ACC112 (cell line): ENCODE data around the gene CDK13.
"Not testable (repeated sequence)": the region's sequence is repeated elsewhere in the genome, so short reads cannot be mapped to it uniquely, and the experiment has no call there.

ENCODE experiments used
- H2AFZ ChIP-seq: fragments of 200-600 bp; sonication (generic); one replicate; pipeline ENCODE4 v1.6.0; 2017; ENCODE audit warnings: antibody characterized with exemption, low read length; ENCODE audit not compliant: unreplicated experiment
- H3K27ac ChIP-seq: fragments of 200-600 bp; sonication (generic); 2 replicates; pipeline ENCODE4 v1.5.1; 2014; ENCODE audit warnings: low read depth, mild to moderate bottlenecking, antibody characterized with exemption, low read length, moderate library complexity
- H3K27me3 ChIP-seq: fragments of 200-600 bp; sonication (generic); 2 replicates; pipeline ENCODE4 v1.6.1; 2014; ENCODE audit warnings: mild to moderate bottlenecking, antibody characterized with exemption, low read length, moderate library complexity, mixed read lengths; ENCODE audit not compliant: insufficient read depth
- H3K36me3 ChIP-seq: fragments of 200-600 bp; sonication (generic); 2 replicates; pipeline ENCODE4 v1.6.1; 2016; ENCODE audit warnings: mild to moderate bottlenecking, antibody characterized with exemption, low read length, moderate library complexity, mixed read lengths; ENCODE audit not compliant: insufficient read depth
- H3K4me1 ChIP-seq: fragments of 200-600 bp; sonication (generic); one replicate; pipeline ENCODE4 v1.6.1; 2016; ENCODE audit warnings: low read length, mixed read lengths; ENCODE audit not compliant: insufficient read depth, unreplicated experiment, control insufficient read depth
- H3K4me3 ChIP-seq: fragments of 200-600 bp; sonication (generic); 2 replicates; pipeline ENCODE4 v1.5.1; 2014; ENCODE audit warnings: mild to moderate bottlenecking, low read depth, low read length
- H3K79me2 ChIP-seq: fragments of 200-600 bp; sonication (generic); one replicate; pipeline ENCODE4 v1.6.0; 2016; ENCODE audit warnings: low read length; ENCODE audit not compliant: control insufficient read depth, unreplicated experiment, insufficient read depth

Gene CDK13

DNA sequence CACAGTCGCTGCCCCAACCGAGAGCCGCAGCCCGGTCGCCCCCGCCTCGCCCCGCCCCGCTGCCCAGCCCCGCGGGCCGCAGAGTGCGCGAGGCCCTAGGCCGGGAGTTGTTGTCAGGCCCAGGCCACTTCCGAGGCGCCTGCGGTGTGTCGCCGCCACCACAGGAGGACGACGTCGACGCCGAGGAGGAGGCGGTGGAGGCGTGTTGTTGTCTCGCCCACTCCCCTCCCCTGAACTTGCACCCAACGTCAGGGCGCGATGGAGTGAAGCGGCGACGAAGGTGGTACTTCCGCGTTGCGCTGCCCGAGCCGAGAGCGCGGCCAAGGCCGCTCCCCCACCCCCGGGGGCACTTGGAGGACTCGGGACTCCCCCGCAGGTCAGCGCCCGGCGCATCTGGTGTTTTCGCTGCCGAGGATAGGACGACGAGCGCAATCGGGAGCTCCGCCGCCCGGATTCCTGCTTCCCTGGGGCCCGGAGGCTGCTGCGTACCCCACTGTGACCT lies at the start of gene CDK13:
Gene CDK13 (plus strand): TSS at position 286 of the 502 bp plus-strand sequence. CDS start 386 bp downstream, outside the sequence.
- H3K4me1 ChIP-seq: peaks cover 4% of the 10 kb centered on the region
- H3K27ac ChIP-seq: peak within 1 kb of the TSS; percentile 86
- peak within 1 kb of the TSS; percentile 68 for H2AFZ ChIP-seq
- no peaks in the 10 kb centered on the region; the same call in 1 of the 2 replicates for H3K36me3 ChIP-seq
- H3K27me3 ChIP-seq: no peaks in the 10 kb centered on the region
- H3K4me3 ChIP-seq: peak within 1 kb of the TSS; percentile 83
- peaks cover 55% of the 10 kb centered on the region for H3K79me2 ChIP-seq

DNA sequence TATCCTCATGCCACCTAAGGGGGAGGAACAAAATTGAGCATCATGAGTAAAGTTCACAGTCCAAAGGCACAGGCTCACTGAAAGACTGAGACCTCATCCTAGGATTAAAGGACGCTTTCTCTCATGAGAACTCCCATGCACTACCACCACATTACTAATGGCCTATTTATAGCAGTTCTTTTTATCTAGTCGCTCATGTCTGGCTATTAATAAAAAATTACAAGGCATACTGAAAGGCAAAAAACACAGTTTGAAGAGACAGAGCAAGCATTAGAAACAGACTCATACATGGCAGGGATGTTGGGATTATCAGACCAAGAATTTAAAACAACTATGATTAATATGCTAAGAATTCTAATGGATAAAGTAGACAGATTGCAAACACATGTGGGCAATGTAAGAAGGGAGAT lies 46.0 kb upstream of the CDK13 start:
- peaks cover 15% of the 10 kb centered on the region for H3K27me3 ChIP-seq
- no peak overlapping the region for H3K4me3 ChIP-seq
- H3K79me2 ChIP-seq: no peaks in the 10 kb centered on the region
- no peak overlapping the region for H2AFZ ChIP-seq
- H3K36me3 ChIP-seq: no peaks in the 10 kb centered on the region
- H3K27ac ChIP-seq: no peak overlapping the region
- no peaks in the 10 kb centered on the region for H3K4me1 ChIP-seq

DNA sequence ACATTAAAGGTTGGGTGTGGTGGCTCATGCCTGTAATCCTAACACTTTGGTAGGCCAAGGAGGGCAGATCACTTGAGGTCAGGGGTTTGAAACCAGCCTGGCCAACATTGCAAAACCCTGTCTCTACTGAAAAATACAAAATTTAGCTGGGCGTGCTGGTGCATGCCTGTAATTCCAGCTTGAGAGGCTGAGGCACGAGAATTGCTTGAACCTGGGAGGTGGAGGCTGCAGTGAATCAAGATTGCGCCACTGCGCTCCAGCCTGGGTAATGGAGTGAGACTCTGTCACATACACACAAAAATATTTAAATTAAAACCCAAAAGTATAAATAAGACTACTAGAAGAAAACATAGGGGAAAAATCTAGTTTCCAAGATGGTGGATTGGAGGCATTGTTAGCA lies 41.9 kb upstream of the CDK13 start:
- H3K79me2 ChIP-seq: no peaks in the 10 kb centered on the region
- H3K4me1 ChIP-seq: peaks cover 8% of the 10 kb centered on the region
- H3K27me3 ChIP-seq: no peaks in the 10 kb centered on the region
- no peak overlapping the region for H3K27ac ChIP-seq
- H3K36me3 ChIP-seq: no peaks in the 10 kb centered on the region
- no peak overlapping the region for H2AFZ ChIP-seq
- no peak overlapping the region for H3K4me3 ChIP-seq

DNA sequence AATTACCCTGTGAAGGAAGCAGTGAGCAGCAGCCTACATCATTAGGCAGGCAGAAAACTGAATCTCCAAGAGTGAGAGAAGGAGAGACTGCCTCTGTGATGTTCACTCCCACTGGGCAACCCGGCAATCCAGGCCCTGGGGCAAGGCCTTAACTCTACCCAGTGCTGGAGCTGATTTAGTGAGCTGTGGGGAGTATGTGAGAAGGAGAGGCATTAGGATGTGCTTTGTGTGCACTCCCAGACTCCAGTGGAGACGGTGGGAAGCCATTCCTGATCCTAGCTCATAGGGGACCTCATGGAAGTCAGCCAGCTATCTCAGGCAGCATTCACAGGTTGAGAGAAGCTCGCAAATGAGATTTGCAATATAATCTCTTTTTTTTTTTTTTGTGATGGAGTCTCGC lies 41.1 kb upstream of the CDK13 start:
- Histone ChIP-seq H3K36me3 (no peaks in the 10 kb centered on the region), H2AFZ (no peak overlapping the region), H3K4me1 (peaks cover 8% of the 10 kb centered on the region), H3K27me3 (no peaks in the 10 kb centered on the region), H3K27ac (no peak overlapping the region), H3K79me2 (no peaks in the 10 kb centered on the region), H3K4me3 (no peak overlapping the region)

DNA sequence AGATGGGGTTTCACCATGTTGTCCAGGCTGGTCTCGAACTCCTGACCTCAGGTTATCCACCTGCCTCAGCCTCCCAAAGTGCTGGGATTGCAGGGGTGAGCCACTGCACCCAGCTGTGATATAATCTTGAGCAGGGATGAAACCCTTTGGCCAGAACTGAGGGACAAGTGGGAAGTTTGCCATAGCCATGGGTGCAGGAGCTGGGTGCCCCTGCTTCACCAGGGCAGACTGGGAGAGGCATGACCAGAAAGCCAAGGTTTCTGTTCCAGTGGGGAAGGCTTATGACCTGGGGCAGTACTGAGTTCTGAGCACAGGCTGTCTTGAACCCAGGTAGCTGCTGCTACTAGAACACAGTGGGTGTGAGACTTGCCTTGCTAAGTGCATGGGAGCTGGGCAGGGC lies 40.5 kb upstream of the CDK13 start:
- Histone ChIP-seq H3K4me1 (peaks cover 8% of the 10 kb centered on the region), H3K27me3 (no peaks in the 10 kb centered on the region), H2AFZ (no peak overlapping the region), H3K4me3 (no peak overlapping the region), H3K79me2 (no peaks in the 10 kb centered on the region), H3K36me3 (no peaks in the 10 kb centered on the region), H3K27ac (no peak overlapping the region)

DNA sequence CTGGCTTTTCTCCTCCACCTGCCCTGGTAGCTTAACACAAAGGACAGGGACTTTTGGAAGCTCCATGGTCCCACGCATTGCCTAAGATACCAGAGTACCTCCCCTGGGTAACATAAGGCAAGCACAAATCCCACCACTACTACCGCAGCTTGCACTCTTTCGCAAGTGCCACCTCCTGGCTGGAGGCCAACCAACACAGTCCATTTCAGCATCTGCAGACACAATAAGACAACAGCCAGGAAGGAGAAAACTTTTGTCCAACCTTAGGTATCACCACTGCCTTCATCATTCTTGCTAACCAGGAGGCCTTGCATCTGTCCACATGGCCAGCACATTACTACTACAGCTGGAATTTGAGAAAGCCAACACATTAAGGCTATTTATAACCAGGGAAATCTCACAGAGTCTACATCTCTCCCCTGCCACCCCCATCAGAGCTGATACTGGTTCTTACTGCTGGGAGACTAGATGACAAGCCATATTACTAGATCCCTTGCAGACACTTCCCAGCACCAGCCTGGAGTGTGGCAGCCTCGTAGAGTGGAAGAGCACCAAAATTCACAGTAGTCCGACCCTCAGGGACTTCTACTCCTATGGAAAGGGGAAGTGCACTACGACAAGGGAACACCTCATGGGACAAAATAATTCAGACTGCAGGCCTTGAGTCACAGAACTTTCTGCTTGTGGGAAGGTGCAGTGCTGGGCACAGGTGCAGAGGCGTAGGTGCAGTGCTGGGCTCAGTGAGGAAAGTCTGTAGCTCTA lies 39.8 kb upstream of the CDK13 start:
- no peak overlapping the region for H3K27ac ChIP-seq
- H3K79me2 ChIP-seq: no peaks in the 10 kb centered on the region
- H2AFZ ChIP-seq: no peak overlapping the region
- H3K36me3 ChIP-seq: no peaks in the 10 kb centered on the region
- H3K4me1 ChIP-seq: peaks cover 8% of the 10 kb centered on the region
- no peaks in the 10 kb centered on the region for H3K27me3 ChIP-seq
- no peak overlapping the region for H3K4me3 ChIP-seq

DNA sequence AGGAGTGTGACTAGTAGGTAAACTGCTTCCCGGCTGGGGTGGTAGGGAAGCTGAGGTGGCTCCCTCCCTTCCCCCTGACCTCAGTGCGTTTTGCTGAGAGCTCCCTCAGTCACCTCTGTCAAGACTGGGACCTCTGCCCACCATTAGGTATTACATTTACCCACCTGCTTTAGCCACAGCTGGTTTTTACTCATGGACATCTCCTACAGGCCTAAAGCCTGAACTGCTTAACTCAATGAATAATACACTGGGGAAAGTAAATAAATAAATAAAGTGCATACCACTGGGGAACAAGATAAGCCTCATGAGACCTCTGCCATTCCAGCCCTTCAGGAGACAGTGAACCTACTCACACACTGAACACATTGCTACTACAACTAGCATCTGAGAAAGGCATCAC lies 38.9 kb upstream of the CDK13 start:
- Histone ChIP-seq H3K4me1 (peaks cover 8% of the 10 kb centered on the region), H3K4me3 (no peak overlapping the region), H3K79me2 (no peaks in the 10 kb centered on the region), H3K36me3 (no peaks in the 10 kb centered on the region), H3K27ac (no peak overlapping the region), H3K27me3 (no peaks in the 10 kb centered on the region), H2AFZ (no peak overlapping the region)

DNA sequence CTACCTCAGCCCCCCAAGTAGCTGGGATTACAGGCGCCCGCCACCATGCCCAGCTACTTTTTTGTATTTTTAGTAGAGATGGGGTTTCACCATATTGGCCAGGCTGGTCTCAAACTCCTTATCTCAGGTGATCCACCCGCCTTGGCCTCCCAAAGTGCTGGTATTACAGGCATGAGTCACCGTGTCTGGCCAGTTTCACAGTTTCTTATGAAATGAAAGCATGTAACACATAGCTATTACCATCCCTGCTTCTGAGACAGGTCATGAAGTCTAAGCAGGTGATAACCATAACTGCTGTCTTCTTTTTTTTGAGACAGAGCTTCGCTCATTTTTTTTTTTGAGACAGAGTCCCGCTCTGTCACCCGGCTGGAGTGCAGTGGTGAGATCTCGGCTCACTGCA lies 34.2 kb upstream of the CDK13 start:
- H3K4me1 ChIP-seq, H3K36me3 ChIP-seq, H3K4me3 ChIP-seq, H3K79me2 ChIP-seq, H3K27ac ChIP-seq, H2AFZ ChIP-seq, H3K27me3 ChIP-seq: not testable (repeated sequence)

DNA sequence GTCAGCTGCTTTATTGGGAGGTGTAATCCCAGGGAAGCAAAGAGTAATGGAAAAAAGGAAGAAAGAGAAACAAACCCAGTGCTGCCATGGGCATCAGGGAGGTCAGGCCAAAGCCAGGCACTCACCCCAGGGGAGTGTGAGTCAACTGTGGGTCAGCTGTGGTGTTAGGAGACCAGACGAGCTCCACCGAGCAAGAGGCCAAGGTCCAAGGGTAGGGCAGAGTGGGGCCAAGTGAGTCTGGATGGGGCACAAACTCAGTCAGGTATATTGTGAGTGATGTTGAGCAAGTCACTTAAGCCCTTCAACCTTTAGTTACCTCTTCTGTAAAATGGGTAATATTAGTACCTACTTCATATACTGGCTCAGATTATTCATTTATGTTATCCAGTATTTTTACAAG lies 30.4 kb upstream of the CDK13 start:
- Histone ChIP-seq H3K4me1 (no peaks in the 10 kb centered on the region), H3K79me2 (no peaks in the 10 kb centered on the region), H3K27ac (no peak overlapping the region), H2AFZ (no peak overlapping the region), H3K4me3 (no peak overlapping the region), H3K27me3 (peaks cover 26% of the 10 kb centered on the region), H3K36me3 (no peaks in the 10 kb centered on the region)

DNA sequence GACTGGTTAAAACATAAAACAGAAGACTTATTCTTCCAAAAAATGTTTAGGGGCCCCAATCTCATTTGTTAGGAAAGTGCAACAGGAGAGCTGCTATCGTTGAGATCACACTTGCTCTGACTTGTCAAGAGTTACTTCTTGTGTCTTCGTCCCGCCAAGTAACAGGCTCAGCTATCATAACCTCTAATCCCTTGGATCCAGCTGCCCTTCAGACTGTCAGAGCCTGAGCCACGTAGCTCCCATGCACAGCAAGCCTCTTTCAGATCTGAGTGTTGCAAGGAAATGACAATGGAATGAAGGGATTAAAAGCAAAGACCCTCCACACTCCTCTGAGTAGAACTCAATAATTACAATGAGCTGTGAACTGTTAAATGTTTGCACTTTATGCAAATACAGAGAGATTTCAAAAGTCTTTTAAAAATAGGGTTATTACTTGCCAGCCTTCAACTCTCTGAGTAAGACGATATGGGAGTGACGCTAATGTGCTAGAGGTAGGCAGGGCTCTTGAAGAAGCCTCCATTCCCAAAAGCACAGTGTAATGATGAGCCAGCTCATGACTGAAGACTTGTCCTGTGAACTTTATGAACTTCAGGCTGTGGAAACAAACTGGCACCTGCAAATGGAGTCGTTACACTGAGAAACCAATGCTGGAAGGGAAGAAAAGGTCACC lies 28.4 kb upstream of the CDK13 start:
- Histone ChIP-seq H3K4me1 (no peaks in the 10 kb centered on the region), H3K79me2 (no peaks in the 10 kb centered on the region), H2AFZ (no peak overlapping the region), H3K27ac (no peak overlapping the region), H3K27me3 (peaks cover 26% of the 10 kb centered on the region), H3K4me3 (no peak overlapping the region), H3K36me3 (no peaks in the 10 kb centered on the region)

DNA sequence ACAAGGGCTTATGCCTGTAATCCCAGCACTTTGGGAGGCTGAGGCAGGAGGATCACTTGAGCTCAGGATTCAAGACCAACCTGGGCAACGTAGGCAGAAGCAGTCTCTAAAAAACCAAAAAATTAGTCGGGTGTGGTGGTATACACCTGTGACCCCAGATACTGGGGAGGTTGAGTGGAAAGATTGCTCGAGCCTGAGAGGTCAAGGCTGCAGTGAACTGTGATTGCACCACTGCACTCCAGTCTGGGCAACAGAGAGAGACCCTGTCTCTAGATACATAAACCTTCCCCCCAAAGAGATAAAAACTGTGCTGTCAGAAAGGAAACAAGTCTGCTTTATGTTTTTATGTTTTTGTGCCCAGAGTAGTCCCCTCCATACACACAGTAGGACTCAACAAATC lies 27.5 kb upstream of the CDK13 start:
- Histone ChIP-seq H3K4me1 (no peaks in the 10 kb centered on the region), H3K27me3 (peaks cover 26% of the 10 kb centered on the region), H3K36me3 (no peaks in the 10 kb centered on the region), H3K4me3 (no peak overlapping the region), H2AFZ (no peak overlapping the region), H3K79me2 (no peaks in the 10 kb centered on the region), H3K27ac (no peak overlapping the region)
